Retina (tissue), 1 donor: ENCODE data around the gene MMP1.

Source experiments
- DNase-seq: peaks from one replicate; pipeline ENCODE4 v3.0.0-alpha.2; 2016

MMP1 gene

GRCh38 chr11:102798012-102798746 lies at the start of gene MMP1:
MMP1 (minus strand) TSS chr11:102798160; CDS start chr11:102798092, 68 bp downstream.
- DNase-seq: no peak

- no peak for DNase-seq
Observed at GRCh38 chr11:102846292-102846691, 48.3 kb upstream of the MMP1 start.

- DNase-seq: no peak
Observed at GRCh38 chr11:102843489-102843888, 45.5 kb upstream of the MMP1 start, which contains the start of gene MMP3. MMP3 (minus strand) TSS chr11:102843609; CDS start chr11:102843546, 63 bp downstream.

GRCh38 chr11:102842930-102843329 lies 45.0 kb upstream of the MMP1 start:
- no peak for DNase-seq

- DNase-seq: no peak
Observed at GRCh38 chr11:102840018-102840417, 42.1 kb upstream of the MMP1 start.

GRCh38 chr11:102837646-102838045 lies 39.7 kb upstream of the MMP1 start:
- DNase-seq: no peak

GRCh38 chr11:102837156-102837555 lies 39.2 kb upstream of the MMP1 start:
- DNase-seq: no peak

GRCh38 chr11:102836290-102836875 lies 38.4 kb upstream of the MMP1 start:
- DNase-seq: no peak

GRCh38 chr11:102833731-102834130 lies 35.8 kb upstream of the MMP1 start:
- no peak for DNase-seq

- no peak for DNase-seq
Observed at GRCh38 chr11:102832612-102833011, 34.7 kb upstream of the MMP1 start.

GRCh38 chr11:102831489-102832440 lies 33.8 kb upstream of the MMP1 start:
- DNase-seq: peak; percentile 25

GRCh38 chr11:102831128-102831488 lies 33.1 kb upstream of the MMP1 start:
- no peak for DNase-seq

- DNase-seq: no peak
Observed at GRCh38 chr11:102830001-102830727, 32.2 kb upstream of the MMP1 start.

GRCh38 chr11:102829316-102830000 lies 31.5 kb upstream of the MMP1 start:
- DNase-seq: no peak

GRCh38 chr11:102824556-102824955 lies 26.6 kb upstream of the MMP1 start:
- DNase-seq: no peak

GRCh38 chr11:102819491-102819890 lies 21.5 kb upstream of the MMP1 start:
- no peak for DNase-seq

- DNase-seq: no peak
Observed at GRCh38 chr11:102813484-102813883, 15.5 kb upstream of the MMP1 start.

GRCh38 chr11:102812188-102812587 lies 14.2 kb upstream of the MMP1 start:
- DNase-seq: no peak

GRCh38 chr11:102810950-102811660 lies 13.1 kb upstream of the MMP1 start:
- DNase-seq: no peak

- DNase-seq: no peak
Observed at GRCh38 chr11:102809971-102810370, 12.0 kb upstream of the MMP1 start.

- DNase-seq: no peak
Observed at GRCh38 chr11:102807921-102808320, 10.0 kb upstream of the MMP1 start.
